Measurements from ENCODE around the gene SUZ12.
"Not testable (repeated sequence)": the region's sequence is repeated elsewhere in the genome, so short reads cannot be mapped to it uniquely, and the experiment has no call there.

SUZ12 gene

DNA sequence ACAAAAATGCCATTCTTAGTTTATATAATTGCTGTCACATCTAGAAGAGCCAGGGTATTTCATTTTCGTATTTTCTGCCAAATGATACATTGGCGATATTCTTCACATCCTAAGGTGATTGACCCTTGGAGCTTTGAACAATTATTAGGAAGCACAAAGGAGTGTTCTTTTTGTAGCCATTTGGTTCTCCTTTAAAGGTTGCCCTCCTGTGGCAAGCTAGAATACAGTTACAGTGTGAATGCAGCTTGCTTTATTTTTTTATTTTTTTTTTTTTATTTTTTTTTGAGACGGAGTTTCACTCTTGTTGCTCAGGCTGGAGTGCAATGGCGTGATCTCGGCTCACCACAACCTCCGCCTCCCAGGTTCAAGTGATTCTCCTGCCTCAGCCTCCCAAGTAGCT is 24.1 kb upstream of the SUZ12 start:
- DNase-seq (ENCODE audit: low read depth): peak; percentile 14
- TF ChIP-seq, protein P1, sequence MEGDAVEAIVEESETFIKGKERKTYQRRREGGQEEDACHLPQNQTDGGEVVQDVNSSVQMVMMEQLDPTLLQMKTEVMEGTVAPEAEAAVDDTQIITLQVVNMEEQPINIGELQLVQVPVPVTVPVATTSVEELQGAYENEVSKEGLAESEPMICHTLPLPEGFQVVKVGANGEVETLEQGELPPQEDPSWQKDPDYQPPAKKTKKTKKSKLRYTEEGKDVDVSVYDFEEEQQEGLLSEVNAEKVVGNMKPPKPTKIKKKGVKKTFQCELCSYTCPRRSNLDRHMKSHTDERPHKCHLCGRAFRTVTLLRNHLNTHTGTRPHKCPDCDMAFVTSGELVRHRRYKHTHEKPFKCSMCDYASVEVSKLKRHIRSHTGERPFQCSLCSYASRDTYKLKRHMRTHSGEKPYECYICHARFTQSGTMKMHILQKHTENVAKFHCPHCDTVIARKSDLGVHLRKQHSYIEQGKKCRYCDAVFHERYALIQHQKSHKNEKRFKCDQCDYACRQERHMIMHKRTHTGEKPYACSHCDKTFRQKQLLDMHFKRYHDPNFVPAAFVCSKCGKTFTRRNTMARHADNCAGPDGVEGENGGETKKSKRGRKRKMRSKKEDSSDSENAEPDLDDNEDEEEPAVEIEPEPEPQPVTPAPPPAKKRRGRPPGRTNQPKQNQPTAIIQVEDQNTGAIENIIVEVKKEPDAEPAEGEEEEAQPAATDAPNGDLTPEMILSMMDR (IDR thresholded peaks at IDR 0.05; ENCODE audit: insufficient read depth, low read depth, low read length, missing control alignments): peak; percentile 38
- H3K4me3 ChIP-seq (ENCODE audit: low read length): not testable (repeated sequence)

- H3K4me3 ChIP-seq (ENCODE audit: low read length): no peak overlapping the region
- DNase-seq (ENCODE audit: low read depth): no peak
- TF ChIP-seq, protein P1 (IDR thresholded peaks at IDR 0.05; ENCODE audit: insufficient read depth, low read depth, low read length, missing control alignments): no peak
These were observed 21.2 kb upstream of the SUZ12 start for GRCh38 chr17:31915456-31916100.

DNA sequence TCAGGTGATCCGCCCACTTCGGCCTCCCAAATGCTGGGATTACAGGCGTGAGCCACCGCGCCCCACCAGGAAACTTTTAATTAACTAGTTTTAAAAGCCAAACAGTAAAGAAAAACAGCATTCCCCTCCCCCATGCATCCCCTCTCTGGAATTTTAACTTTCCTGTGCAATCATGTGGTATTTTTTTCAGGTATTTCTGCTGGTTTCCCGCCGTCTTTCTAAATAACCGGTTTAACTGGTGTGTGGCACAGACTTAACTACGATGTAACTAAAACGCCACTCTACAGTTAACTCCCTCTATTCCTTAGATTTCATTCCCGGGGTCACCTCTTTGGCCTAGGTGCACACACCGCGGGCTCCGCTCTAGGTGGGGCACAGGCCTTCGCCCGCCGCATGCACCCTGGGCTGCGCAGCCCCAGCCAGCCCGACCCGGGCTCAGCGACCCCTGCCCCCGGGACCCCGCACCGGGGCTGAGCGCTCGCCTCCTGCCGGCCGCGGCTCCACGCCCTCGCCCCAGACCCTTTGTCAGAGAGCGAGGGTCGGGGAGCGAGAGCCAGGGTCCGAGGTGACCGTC is 20.2 kb upstream of the SUZ12 start:
- no peak for DNase-seq (ENCODE audit: low read depth)
- TF ChIP-seq, protein P1 (IDR thresholded peaks at IDR 0.05; ENCODE audit: insufficient read depth, low read depth, low read length, missing control alignments): no peak
- H3K4me3 ChIP-seq (ENCODE audit: low read length): no peak overlapping the region

- DNase-seq (ENCODE audit: low read depth): no peak
- TF ChIP-seq, protein P1 (IDR thresholded peaks at IDR 0.05; ENCODE audit: insufficient read depth, low read depth, low read length, missing control alignments): no peak
- H3K4me3 ChIP-seq (ENCODE audit: low read length): no peak overlapping the region
These were observed 19.7 kb upstream of the SUZ12 start for GRCh38 chr17:31917065-31917529.

DNA sequence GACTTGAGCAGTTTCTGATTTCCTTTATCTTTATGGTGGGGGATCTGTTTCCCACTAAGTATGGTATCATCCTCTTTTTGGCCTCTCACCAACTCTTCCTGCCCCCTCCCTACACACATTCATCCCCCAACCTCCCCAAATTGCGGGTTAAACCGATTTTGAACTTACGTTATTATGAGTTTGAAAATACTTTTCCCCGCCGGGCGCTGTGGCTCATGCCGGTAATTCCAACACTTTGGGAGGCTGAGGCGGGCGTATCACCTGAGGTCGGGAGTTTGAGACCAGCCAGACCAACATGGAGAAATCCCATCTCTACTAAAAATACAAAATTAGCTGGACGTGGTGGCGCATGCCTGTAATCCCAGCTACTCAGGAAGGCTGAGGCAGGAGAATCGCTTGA is 19.1 kb upstream of the SUZ12 start:
- H3K4me3 ChIP-seq (ENCODE audit: low read length); DNase-seq (ENCODE audit: low read depth): not testable (repeated sequence)

DNA sequence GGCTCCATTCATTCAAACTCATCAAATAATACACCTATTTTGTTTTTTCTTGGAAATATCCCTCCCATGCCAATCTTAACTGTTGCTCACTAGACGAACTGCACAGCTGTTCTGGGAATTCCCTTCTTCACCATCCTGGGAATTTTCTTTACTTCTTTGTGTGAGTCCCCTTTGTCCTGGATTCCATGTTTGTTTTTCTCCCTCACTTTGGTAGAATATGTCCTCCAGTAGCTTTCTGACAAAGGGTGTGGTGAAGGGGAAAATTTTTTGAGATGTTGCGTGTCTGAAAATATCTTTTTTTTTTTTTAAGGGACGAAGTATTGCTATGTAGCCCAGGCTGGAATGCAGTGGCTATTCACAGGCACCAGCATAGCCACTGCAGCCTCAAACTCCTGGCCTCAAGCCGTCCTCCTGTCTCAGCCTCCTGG is 18.1 kb upstream of the SUZ12 start:
- no peak for DNase-seq (ENCODE audit: low read depth)
- TF ChIP-seq, protein P1 (IDR thresholded peaks at IDR 0.05; ENCODE audit: insufficient read depth, low read depth, low read length, missing control alignments): no peak
- no peak overlapping the region for H3K4me3 ChIP-seq (ENCODE audit: low read length)

- peak; percentile 21 for DNase-seq (ENCODE audit: low read depth)
These were observed 16.8 kb upstream of the SUZ12 start for GRCh38 chr17:31919802-31920525.

More at GRCh38 chr17:31919802-31920525, 16.8 kb upstream of the SUZ12 start:
- no peak overlapping the region for H3K4me3 ChIP-seq (ENCODE audit: low read length)
- TF ChIP-seq, protein P1 (IDR thresholded peaks at IDR 0.05; ENCODE audit: insufficient read depth, low read depth, low read length, missing control alignments): no peak
